GM12892 (cell line): ENCODE results near the gene UBASH3B.

Experiments
- POLR2A ChIP-seq: IDR thresholded peaks from 2 replicates; pipeline ENCODE4 v1.6.1; 2011; ENCODE audit warnings: low read depth, low read length, control low read depth
- POLR2AphosphoS5 ChIP-seq: IDR thresholded peaks from 2 replicates; pipeline ENCODE4 v1.6.1; 2011; ENCODE audit warnings: low read depth, low read length, control low read depth
- TAF1 ChIP-seq: IDR thresholded peaks from 2 replicates; pipeline ENCODE4 v1.6.1; 2011; ENCODE audit warnings: low read depth, mild to moderate bottlenecking, control low read depth, low read length, borderline replicate concordance

DNA sequence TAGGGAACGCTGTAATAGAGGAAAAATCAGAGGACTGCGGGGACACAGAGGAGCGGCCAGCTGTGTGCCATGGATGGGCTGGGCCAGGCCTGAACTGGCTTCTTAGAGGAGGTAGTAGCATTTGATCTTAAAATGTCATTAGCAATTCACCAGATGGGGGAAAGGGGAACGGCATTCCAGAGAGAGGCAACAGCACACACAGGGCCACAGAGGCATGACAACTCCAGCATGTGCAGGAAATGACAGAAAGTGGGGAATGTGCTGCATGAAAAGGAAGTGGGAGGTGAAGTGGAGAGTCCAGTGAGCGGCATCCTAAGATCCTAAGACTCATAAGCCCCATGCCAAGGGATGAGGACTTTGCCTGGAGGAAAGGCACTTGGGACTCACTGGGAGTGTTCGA lies 69.0 kb downstream of the UBASH3B start:
- no peak for TF ChIP-seq POLR2A
- TF ChIP-seq TAF1 = no peak
- TF ChIP-seq POLR2AphosphoS5 = no peak
